ENCODE measurements around the gene SRL. TPM values are rescaled to one million over a fixed set of nuclear protein-coding genes. Genes with fewer than 3 reads are reported as not detected.

The SRL gene
- total RNA-seq, 1 experiment from 2014 or later = not detected

GRCh38 chr16:4273858-4274311, 32.0 kb upstream of the SRL start:
- DNase-seq (ENCODE audit: low read depth, low spot score) (no peak), ATAC-seq (peak; percentile 63)
- BruUV-seq (replicated peaks) = no TSS peak
- in situ Hi-C loops (cut with HindIII; ENCODE audit: low pct_unique_long_range_greater_than_20kb, low sequenced_read_pairs) = no loop called here
- Histone ChIP-seq H3K27ac (ENCODE audit: low read length) (peak overlapping the region; percentile 73), H3K27me3 (ENCODE audit: control insufficient read depth, insufficient read depth, low read length) (no peaks in the 10 kb centered on the region), H3K9me3 (ENCODE audit: control insufficient read depth, insufficient read depth, low read depth, low read length) (no peaks in the 10 kb centered on the region), H3K4me3 (ENCODE audit: low read depth in 2 of 2, low read length in 2 of 2) (peak overlapping the region; percentile 70 to 75), H3K4me1 (ENCODE audit: control insufficient read depth, insufficient read depth, low read length) (peaks cover 15% of the 10 kb centered on the region), H3K36me3 (ENCODE audit: control insufficient read depth, insufficient read depth, low read length) (peaks cover 3% of the 10 kb centered on the region; the same call in 1 of the 2 replicates)
- CTCF ChIA-PET = interaction anchor here (0.5 to 1.2 kb wide), 3 partner anchors 17 to 56 kb away, joined by 4 to 11 read pairs (median 7); partner anchors contain the start of gene GLIS2
- intact Hi-C loops (cut with micrococcal nuclease; ENCODE audit: unreplicated experiment) = loop anchor here (5.0 kb wide), 1 partner anchor 63 kb away; no protein-coding TSS in a partner anchor
- POLR2A ChIA-PET = interaction anchor here (0.6 kb wide), 1 partner anchor 342 kb away, joined by 5 read pairs; no protein-coding TSS in a partner anchor
- TF ChIP-seq CTCF (IDR thresholded peaks at IDR 0.05) = no peak

- TF ChIP-seq SIN3A (IDR thresholded peaks at IDR 0.05; ENCODE audit: borderline replicate concordance, insufficient read depth, low read depth, low read length) = peak; percentile 78
- TF ChIP-seq CTCF (IDR thresholded peaks at IDR 0.05) = no peak
- TF ChIP-seq TCF7L2 (IDR thresholded peaks at IDR 0.05; ENCODE audit: low read depth, low read length) = peak; percentile 31; the same call in 1 of the 2 replicates
- in situ Hi-C loops (cut with HindIII; ENCODE audit: low pct_unique_long_range_greater_than_20kb, low sequenced_read_pairs) (no loop called here), intact Hi-C loops (cut with micrococcal nuclease; ENCODE audit: unreplicated experiment) (loop anchor here (5.0 kb wide), 1 partner anchor 65 kb away; no protein-coding TSS in a partner anchor)
- ATAC-seq = peak; percentile 44
- Histone ChIP-seq H3K4me1 (ENCODE audit: control insufficient read depth, insufficient read depth, low read length) (peaks cover 15% of the 10 kb centered on the region), H3K4me3 (ENCODE audit: low read depth in 2 of 2, low read length in 2 of 2) (peak overlapping the region; percentile 70 to 75), H3K27me3 (ENCODE audit: control insufficient read depth, insufficient read depth, low read length) (no peaks in the 10 kb centered on the region), H3K9me3 (ENCODE audit: control insufficient read depth, insufficient read depth, low read depth, low read length) (no peaks in the 10 kb centered on the region), H3K36me3 (ENCODE audit: control insufficient read depth, insufficient read depth, low read length) (peaks cover 3% of the 10 kb centered on the region; the same call in 1 of the 2 replicates), H3K27ac (ENCODE audit: low read length) (peak overlapping the region; percentile 65)
- ChIA-PET CTCF (interaction anchor here (0.6 kb wide), 2 partner anchors 9 to 11 kb away, joined by 3 to 12 read pairs; no protein-coding TSS in a partner anchor), POLR2A (interaction anchor here (0.6 to 1.2 kb wide), 4 partner anchors 39 to 762 kb away, joined by 3 to 16 read pairs (median 8); no protein-coding TSS in a partner anchor)
- no peak for DNase-seq (ENCODE audit: low read depth, low spot score)
- no TSS peak for BruUV-seq (replicated peaks)
These were observed 30.5 kb upstream of the SRL start for GRCh38 chr16:4272114-4272956.
